Measurements from ENCODE around the gene ANAPC15.

The ANAPC15 gene

DNA sequence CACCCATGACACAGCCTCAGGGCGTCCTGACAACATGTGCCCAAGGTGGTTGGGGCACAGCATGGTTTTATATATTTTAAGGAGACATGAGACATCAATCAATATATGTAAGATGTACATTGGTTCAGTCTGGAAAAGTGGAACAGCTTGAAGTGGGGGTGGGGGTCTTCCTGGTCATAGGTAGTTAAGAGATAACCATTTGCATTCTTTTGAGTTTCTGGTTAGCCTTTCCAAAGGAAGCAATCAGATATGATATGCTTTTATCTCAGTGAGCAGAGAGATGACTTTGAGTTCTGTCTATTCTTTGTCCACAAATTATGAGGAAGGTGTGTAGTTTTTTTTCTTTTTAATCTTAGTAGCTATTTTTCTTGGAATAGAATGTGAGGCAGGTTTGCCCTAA lies 10.1 kb upstream of the ANAPC15 start:
- no peak for TF ChIP-seq ZBTB17 (tag by site-specific recombination; IDR thresholded peaks at IDR 0.05)
- no peak for TF ChIP-seq ZNF248 (tag by site-specific recombination; IDR thresholded peaks at IDR 0.05)
- TF ChIP-seq ZNF837 (tag by site-specific recombination; IDR thresholded peaks at IDR 0.05), result no peak
- TF ChIP-seq, protein P1, sequence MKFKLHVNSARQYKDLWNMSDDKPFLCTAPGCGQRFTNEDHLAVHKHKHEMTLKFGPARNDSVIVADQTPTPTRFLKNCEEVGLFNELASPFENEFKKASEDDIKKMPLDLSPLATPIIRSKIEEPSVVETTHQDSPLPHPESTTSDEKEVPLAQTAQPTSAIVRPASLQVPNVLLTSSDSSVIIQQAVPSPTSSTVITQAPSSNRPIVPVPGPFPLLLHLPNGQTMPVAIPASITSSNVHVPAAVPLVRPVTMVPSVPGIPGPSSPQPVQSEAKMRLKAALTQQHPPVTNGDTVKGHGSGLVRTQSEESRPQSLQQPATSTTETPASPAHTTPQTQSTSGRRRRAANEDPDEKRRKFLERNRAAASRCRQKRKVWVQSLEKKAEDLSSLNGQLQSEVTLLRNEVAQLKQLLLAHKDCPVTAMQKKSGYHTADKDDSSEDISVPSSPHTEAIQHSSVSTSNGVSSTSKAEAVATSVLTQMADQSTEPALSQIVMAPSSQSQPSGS (tag by site-specific recombination; IDR thresholded peaks at IDR 0.05; ENCODE audit: low read depth), result no peak
- TF ChIP-seq ZNF169 (tag by site-specific recombination; IDR thresholded peaks at IDR 0.05), result no peak
- TF ChIP-seq, protein P2, sequence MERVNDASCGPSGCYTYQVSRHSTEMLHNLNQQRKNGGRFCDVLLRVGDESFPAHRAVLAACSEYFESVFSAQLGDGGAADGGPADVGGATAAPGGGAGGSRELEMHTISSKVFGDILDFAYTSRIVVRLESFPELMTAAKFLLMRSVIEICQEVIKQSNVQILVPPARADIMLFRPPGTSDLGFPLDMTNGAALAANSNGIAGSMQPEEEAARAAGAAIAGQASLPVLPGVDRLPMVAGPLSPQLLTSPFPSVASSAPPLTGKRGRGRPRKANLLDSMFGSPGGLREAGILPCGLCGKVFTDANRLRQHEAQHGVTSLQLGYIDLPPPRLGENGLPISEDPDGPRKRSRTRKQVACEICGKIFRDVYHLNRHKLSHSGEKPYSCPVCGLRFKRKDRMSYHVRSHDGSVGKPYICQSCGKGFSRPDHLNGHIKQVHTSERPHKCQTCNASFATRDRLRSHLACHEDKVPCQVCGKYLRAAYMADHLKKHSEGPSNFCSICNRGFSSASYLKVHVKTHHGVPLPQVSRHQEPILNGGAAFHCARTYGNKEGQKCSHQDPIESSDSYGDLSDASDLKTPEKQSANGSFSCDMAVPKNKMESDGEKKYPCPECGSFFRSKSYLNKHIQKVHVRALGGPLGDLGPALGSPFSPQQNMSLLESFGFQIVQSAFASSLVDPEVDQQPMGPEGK (tag by site-specific recombination; IDR thresholded peaks at IDR 0.05), result no peak
- no peak for TF ChIP-seq HOXC10 (CRISPR knock-in tag; IDR thresholded peaks at IDR 0.05)
- TF ChIP-seq ZNF596 (tag by site-specific recombination; IDR thresholded peaks at IDR 0.05), result no peak
- TF ChIP-seq, protein P3, sequence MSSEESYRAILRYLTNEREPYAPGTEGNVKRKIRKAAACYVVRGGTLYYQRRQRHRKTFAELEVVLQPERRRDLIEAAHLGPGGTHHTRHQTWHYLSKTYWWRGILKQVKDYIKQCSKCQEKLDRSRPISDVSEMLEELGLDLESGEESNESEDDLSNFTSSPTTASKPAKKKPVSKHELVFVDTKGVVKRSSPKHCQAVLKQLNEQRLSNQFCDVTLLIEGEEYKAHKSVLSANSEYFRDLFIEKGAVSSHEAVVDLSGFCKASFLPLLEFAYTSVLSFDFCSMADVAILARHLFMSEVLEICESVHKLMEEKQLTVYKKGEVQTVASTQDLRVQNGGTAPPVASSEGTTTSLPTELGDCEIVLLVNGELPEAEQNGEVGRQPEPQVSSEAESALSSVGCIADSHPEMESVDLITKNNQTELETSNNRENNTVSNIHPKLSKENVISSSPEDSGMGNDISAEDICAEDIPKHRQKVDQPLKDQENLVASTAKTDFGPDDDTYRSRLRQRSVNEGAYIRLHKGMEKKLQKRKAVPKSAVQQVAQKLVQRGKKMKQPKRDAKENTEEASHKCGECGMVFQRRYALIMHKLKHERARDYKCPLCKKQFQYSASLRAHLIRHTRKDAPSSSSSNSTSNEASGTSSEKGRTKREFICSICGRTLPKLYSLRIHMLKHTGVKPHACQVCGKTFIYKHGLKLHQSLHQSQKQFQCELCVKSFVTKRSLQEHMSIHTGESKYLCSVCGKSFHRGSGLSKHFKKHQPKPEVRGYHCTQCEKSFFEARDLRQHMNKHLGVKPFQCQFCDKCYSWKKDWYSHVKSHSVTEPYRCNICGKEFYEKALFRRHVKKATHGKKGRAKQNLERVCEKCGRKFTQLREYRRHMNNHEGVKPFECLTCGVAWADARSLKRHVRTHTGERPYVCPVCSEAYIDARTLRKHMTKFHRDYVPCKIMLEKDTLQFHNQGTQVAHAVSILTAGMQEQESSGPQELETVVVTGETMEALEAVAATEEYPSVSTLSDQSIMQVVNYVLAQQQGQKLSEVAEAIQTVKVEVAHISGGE (tag by site-specific recombination; conservative IDR thresholded peaks at IDR 0.05; ENCODE audit: low read depth), result no peak
- TF ChIP-seq ZNF140 (tag by site-specific recombination; IDR thresholded peaks at IDR 0.05), result no peak
- no peak for TF ChIP-seq MEIS1 (CRISPR knock-in tag; IDR thresholded peaks at IDR 0.05; ENCODE audit: borderline replicate concordance)
- TF ChIP-seq ZFHX2 (tag by site-specific recombination; conservative IDR thresholded peaks at IDR 0.05), result no peak
- TF ChIP-seq, protein P4, sequence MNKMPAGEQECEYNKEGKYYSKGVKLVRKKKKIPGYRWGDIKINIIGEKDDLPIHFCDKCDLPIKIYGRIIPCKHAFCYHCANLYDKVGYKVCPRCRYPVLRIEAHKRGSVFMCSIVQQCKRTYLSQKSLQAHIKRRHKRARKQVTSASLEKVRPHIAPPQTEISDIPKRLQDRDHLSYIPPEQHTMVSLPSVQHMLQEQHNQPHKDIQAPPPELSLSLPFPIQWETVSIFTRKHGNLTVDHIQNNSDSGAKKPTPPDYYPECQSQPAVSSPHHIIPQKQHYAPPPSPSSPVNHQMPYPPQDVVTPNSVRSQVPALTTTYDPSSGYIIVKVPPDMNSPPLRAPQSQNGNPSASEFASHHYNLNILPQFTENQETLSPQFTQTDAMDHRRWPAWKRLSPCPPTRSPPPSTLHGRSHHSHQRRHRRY (tag by site-specific recombination; IDR thresholded peaks at IDR 0.05), result no peak
- ChIA-PET POLR2A (no interaction called here), CTCF (no interaction called here)
- no peaks in the 10 kb centered on the region for H3K9me3 ChIP-seq (ENCODE audit: control insufficient read depth, insufficient read depth, low read depth, low read length)
- H3K36me3 ChIP-seq (ENCODE audit: control insufficient read depth in 2 of 2, insufficient read depth in 1 of 2, low read length in 2 of 2), result no peaks in the 10 kb centered on the region
- H3K4me3 ChIP-seq (ENCODE audit: low read depth, low read length), result no peak overlapping the region
- no peaks in the 10 kb centered on the region for H3K4me1 ChIP-seq (ENCODE audit: control insufficient read depth, insufficient read depth, low read length)
- H3K27ac ChIP-seq (ENCODE audit: extremely low read depth, low read depth, low read length), result no peak overlapping the region

DNA sequence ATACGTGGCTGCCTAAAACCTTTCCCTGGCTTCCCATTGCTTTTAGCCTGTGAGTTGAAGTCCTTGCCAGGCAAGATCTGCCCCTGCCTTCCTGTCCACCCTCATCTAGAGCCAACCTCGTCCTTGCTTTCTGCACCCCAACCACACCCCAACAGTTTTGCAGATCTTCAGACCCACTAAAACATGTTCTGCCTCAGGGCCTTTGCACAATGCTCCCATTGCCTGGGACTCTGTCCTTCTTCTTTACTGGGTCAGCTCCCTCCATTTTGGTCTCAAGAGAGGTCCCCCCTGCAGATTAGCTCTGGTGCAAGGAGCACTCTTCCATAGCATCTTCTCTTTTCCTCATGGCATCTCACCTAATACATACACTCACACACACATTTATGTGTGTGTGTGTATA lies 8.4 kb upstream of the ANAPC15 start:
- ChIA-PET CTCF (no interaction called here), POLR2A (no interaction called here)
- H3K36me3 ChIP-seq (ENCODE audit: control insufficient read depth in 2 of 2, insufficient read depth in 1 of 2, low read length in 2 of 2), result no peaks in the 10 kb centered on the region
- H3K4me3 ChIP-seq (ENCODE audit: low read depth, low read length), result no peak overlapping the region
- no peaks in the 10 kb centered on the region for H3K4me1 ChIP-seq (ENCODE audit: control insufficient read depth, insufficient read depth, low read length)
- no peak overlapping the region for H3K27ac ChIP-seq (ENCODE audit: extremely low read depth, low read depth, low read length)
- no peaks in the 10 kb centered on the region for H3K9me3 ChIP-seq (ENCODE audit: control insufficient read depth, insufficient read depth, low read depth, low read length)
- TF ChIP-seq ZNF623 (tag by site-specific recombination; IDR thresholded peaks at IDR 0.05) (peak; percentile 64), ZNF560 (tag by site-specific recombination; IDR thresholded peaks at IDR 0.05; ENCODE audit: borderline replicate concordance) (no peak), ZNF37A (tag by site-specific recombination; IDR thresholded peaks at IDR 0.05) (no peak)
- TF ChIP-seq, protein P5, sequence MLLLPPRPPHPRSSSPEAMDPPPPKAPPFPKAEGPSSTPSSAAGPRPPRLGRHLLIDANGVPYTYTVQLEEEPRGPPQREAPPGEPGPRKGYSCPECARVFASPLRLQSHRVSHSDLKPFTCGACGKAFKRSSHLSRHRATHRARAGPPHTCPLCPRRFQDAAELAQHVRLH (tag by site-specific recombination; IDR thresholded peaks at IDR 0.05), result no peak
